WTC11 (cell line): ENCODE measurements around the gene RNF152. TPM values are rescaled to one million over a fixed set of nuclear protein-coding genes. Genes with fewer than 3 reads are reported as not detected.
A peak's percentile ranks its signal among the peaks of the same experiment; 100 is the strongest.

Experiments used
- ATAC-seq: fragments of 200-7000 bp; cut with Tn5 transposase; 2 replicates; pipeline ENCODE4 v1.10.0; 2021; ENCODE audit warnings: mild to moderate bottlenecking, moderate library complexity
- CTCF ChIA-PET: fragments of 300-600 bp; sonication (Branson Sonifier 250); formaldehyde crosslinking; loops from one replicate; lab custom pipeline; 2021; ENCODE audit warnings: antibody characterized with exemption; lab: Charles Lee
- POLR2A ChIA-PET: fragments of 350-600 bp; sonication (Branson Sonifier 250); formaldehyde crosslinking; loops from one replicate; lab custom pipeline; 2021; ENCODE audit warnings: antibody characterized with exemption; lab: Charles Lee
- DNase-seq: peaks from one replicate; pipeline ENCODE4 v3.0.0; 2021; ENCODE audit warnings: low spot score
- H3K27ac Mint-ChIP-seq: 2 replicates; pipeline ENCODE4 v1.8.0; 2021; ENCODE audit warnings: mixed read lengths
- H3K27me3 Mint-ChIP-seq: 2 replicates; pipeline ENCODE4 v1.8.0; 2021; ENCODE audit warnings: low read depth, mild to moderate bottlenecking, moderate library complexity, mixed read lengths
- H3K36me3 Mint-ChIP-seq: 2 replicates; pipeline ENCODE4 v1.8.0; 2021; ENCODE audit warnings: mixed read lengths
- H3K4me1 Mint-ChIP-seq: 2 replicates; pipeline ENCODE4 v1.8.0; 2022; ENCODE audit warnings: mixed read lengths
- H3K4me3 Mint-ChIP-seq: 2 replicates; pipeline ENCODE4 v1.8.0; 2021; ENCODE audit warnings: mild to moderate bottlenecking, moderate library complexity, mixed read lengths
- H3K9me3 Mint-ChIP-seq: 2 replicates; pipeline ENCODE4 v1.8.0; 2021; ENCODE audit warnings: mixed read lengths
- CREM ChIP-seq: sonication (generic); formaldehyde crosslinking; IDR thresholded peaks from 2 replicates; pipeline ENCODE4 v1.8.1; 2022; ENCODE audit warnings: mild to moderate bottlenecking, missing genetic modification reagents, moderate library complexity
- EMX1 ChIP-seq: fragments of 250-450 bp; sonication (Bioruptor Pico); IDR thresholded peaks from 2 replicates; pipeline ENCODE4 v1.8.0; 2021; ENCODE audit warnings: mild to moderate bottlenecking
- FOXJ3 ChIP-seq: sonication (generic); formaldehyde crosslinking; IDR thresholded peaks from 2 replicates; pipeline ENCODE4 v1.9.0; 2021; ENCODE audit warnings: missing genetic modification reagents, mild to moderate bottlenecking, borderline replicate concordance
- FOXP1 ChIP-seq: sonication (generic); formaldehyde crosslinking; IDR thresholded peaks from 2 replicates; pipeline ENCODE4 v1.8.0; 2022; ENCODE audit warnings: missing genetic modification reagents, mild to moderate bottlenecking, moderate library complexity, borderline replicate concordance
- IRF2 ChIP-seq: sonication (generic); formaldehyde crosslinking; IDR thresholded peaks from 2 replicates; pipeline ENCODE4 v1.8.0; 2022; ENCODE audit warnings: low read depth, missing genetic modification reagents, borderline replicate concordance
- JAZF1 ChIP-seq: fragments of 250-450 bp; sonication (Bioruptor Pico); IDR thresholded peaks from 2 replicates; pipeline ENCODE4 v1.9.0; 2021; ENCODE audit warnings: moderate library complexity, mild to moderate bottlenecking, inconsistent platforms
- JUN ChIP-seq: sonication (generic); formaldehyde crosslinking; IDR thresholded peaks from 2 replicates; pipeline ENCODE4 v1.8.0; 2023; ENCODE audit warnings: mild to moderate bottlenecking, missing genetic modification reagents
- NFATC4 ChIP-seq: fragments of 250-450 bp; sonication (Bioruptor Pico); IDR thresholded peaks from 2 replicates; pipeline ENCODE4 v1.9.0; 2021; ENCODE audit warnings: mild to moderate bottlenecking
- NR1H2 ChIP-seq: sonication (generic); formaldehyde crosslinking; IDR thresholded peaks from 2 replicates; pipeline ENCODE4 v1.9.0; 2021; ENCODE audit warnings: mild to moderate bottlenecking, moderate library complexity, missing genetic modification reagents
- NR2C2 ChIP-seq: sonication (generic); formaldehyde crosslinking; IDR thresholded peaks from 2 replicates; pipeline ENCODE4 v1.8.0; 2022; ENCODE audit warnings: mild to moderate bottlenecking, missing genetic modification reagents
- NR3C1 ChIP-seq: sonication (generic); formaldehyde crosslinking; conservative IDR thresholded peaks from 2 replicates; pipeline ENCODE4 v1.8.1; 2023; ENCODE audit warnings: low read depth, mild to moderate bottlenecking, missing genetic modification reagents
- RORB ChIP-seq: fragments of 250-450 bp; sonication (Bioruptor Pico); IDR thresholded peaks from 2 replicates; pipeline ENCODE4 v1.9.0; 2021; ENCODE audit warnings: mild to moderate bottlenecking
- TCF7 ChIP-seq: sonication (generic); formaldehyde crosslinking; IDR thresholded peaks from 2 replicates; pipeline ENCODE4 v1.8.0; 2022; ENCODE audit warnings: mild to moderate bottlenecking, low read depth, missing genetic modification reagents, moderate library complexity
- ZNF121 ChIP-seq: sonication (generic); formaldehyde crosslinking; IDR thresholded peaks from 2 replicates; pipeline ENCODE4 v1.8.0; 2023; ENCODE audit warnings: missing genetic modification reagents
- ZNF317 ChIP-seq: sonication (generic); formaldehyde crosslinking; IDR thresholded peaks from 2 replicates; pipeline ENCODE4 v1.8.1; 2023; ENCODE audit warnings: low read depth, mild to moderate bottlenecking, moderate library complexity, missing genetic modification reagents, borderline replicate concordance
- ZNF396 ChIP-seq: fragments of 250-450 bp; sonication (Bioruptor Pico); IDR thresholded peaks from 2 replicates; pipeline ENCODE4 v1.8.0; 2021; ENCODE audit warnings: mild to moderate bottlenecking, moderate library complexity, borderline replicate concordance
- ZNF416 ChIP-seq: fragments of 250-450 bp; sonication (Bioruptor Pico); IDR thresholded peaks from 2 replicates; pipeline ENCODE4 v1.9.0; 2021; ENCODE audit warnings: mild to moderate bottlenecking, inconsistent platforms
- total RNA-seq: library from RNA; stranded (reverse); gene quantifications from 3 replicates; pipeline ENCODE4 v1.2.3, GENCODE V29; 2021
- TF ChIP-seq, protein P1 (sequence below): sonication (generic); formaldehyde crosslinking; IDR thresholded peaks from 2 replicates; pipeline ENCODE4 v1.8.0; 2022; ENCODE audit warnings: mild to moderate bottlenecking, missing genetic modification reagents
- TF ChIP-seq, protein P2 (sequence below): sonication (generic); formaldehyde crosslinking; IDR thresholded peaks from 2 replicates; pipeline ENCODE4 v1.8.0; 2022; ENCODE audit warnings: mild to moderate bottlenecking, missing genetic modification reagents
- TF ChIP-seq, protein P3 (sequence below): sonication (generic); formaldehyde crosslinking; IDR thresholded peaks from 2 replicates; pipeline ENCODE4 v1.8.1; 2023; ENCODE audit warnings: mild to moderate bottlenecking, missing genetic modification reagents
- TF ChIP-seq, protein P4 (sequence below): sonication (generic); formaldehyde crosslinking; IDR thresholded peaks from 2 replicates; pipeline ENCODE4 v1.8.1; 2023; ENCODE audit warnings: mild to moderate bottlenecking, moderate library complexity, missing genetic modification reagents
- TF ChIP-seq, protein P5 (sequence below): sonication (generic); formaldehyde crosslinking; IDR thresholded peaks from 2 replicates; pipeline ENCODE4 v1.8.1; 2022; ENCODE audit warnings: low read depth, mild to moderate bottlenecking, moderate library complexity, missing genetic modification reagents, borderline replicate concordance
- TF ChIP-seq, protein P6 (sequence below): sonication (generic); formaldehyde crosslinking; IDR thresholded peaks from 2 replicates; pipeline ENCODE4 v1.8.1; 2023; ENCODE audit warnings: mild to moderate bottlenecking, missing genetic modification reagents, moderate library complexity
- TF ChIP-seq, protein P7 (sequence below): sonication (generic); formaldehyde crosslinking; IDR thresholded peaks from 2 replicates; pipeline ENCODE4 v1.8.1; 2023; ENCODE audit warnings: mild to moderate bottlenecking, missing genetic modification reagents

Gene RNF152
- total RNA-seq, 1 experiment from 2014 or later, result 3.7 TPM

DNA sequence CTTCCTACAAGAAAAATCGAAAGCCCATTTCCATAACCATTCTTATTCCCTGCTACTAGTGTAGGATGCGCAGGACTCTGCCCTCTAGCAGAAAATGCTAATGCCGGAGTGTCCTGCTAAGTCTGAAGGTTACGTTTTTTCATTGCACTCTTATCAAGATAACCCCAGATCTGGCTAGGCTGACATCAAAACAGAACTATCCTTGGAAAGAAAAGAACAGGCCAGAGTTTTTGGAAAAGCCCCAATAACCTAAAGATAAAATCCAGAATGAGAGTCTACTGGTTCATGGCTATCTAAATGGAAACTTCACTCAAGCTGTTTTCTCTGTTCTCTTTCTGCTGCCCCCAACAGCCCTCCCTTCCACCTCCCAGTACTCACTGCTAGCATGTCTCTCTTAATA is 913 bp downstream of the RNF152 start:
- TF ChIP-seq, protein P1, sequence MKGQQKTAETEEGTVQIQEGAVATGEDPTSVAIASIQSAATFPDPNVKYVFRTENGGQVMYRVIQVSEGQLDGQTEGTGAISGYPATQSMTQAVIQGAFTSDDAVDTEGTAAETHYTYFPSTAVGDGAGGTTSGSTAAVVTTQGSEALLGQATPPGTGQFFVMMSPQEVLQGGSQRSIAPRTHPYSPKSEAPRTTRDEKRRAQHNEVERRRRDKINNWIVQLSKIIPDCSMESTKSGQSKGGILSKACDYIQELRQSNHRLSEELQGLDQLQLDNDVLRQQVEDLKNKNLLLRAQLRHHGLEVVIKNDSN (CRISPR knock-in tag), result no peak
- TF ChIP-seq IRF2 (CRISPR knock-in tag) (no peak), ZNF396 (no peak), TCF7 (CRISPR knock-in tag) (no peak), NR2C2 (CRISPR knock-in tag) (no peak), ZNF416 (no peak), ZNF317 (CRISPR knock-in tag) (no peak), JUN (CRISPR knock-in tag) (no peak), ZNF121 (CRISPR knock-in tag) (no peak), FOXJ3 (CRISPR knock-in tag) (no peak), JAZF1 (no peak), CREM (CRISPR knock-in tag) (no peak)
- TF ChIP-seq, protein P2, sequence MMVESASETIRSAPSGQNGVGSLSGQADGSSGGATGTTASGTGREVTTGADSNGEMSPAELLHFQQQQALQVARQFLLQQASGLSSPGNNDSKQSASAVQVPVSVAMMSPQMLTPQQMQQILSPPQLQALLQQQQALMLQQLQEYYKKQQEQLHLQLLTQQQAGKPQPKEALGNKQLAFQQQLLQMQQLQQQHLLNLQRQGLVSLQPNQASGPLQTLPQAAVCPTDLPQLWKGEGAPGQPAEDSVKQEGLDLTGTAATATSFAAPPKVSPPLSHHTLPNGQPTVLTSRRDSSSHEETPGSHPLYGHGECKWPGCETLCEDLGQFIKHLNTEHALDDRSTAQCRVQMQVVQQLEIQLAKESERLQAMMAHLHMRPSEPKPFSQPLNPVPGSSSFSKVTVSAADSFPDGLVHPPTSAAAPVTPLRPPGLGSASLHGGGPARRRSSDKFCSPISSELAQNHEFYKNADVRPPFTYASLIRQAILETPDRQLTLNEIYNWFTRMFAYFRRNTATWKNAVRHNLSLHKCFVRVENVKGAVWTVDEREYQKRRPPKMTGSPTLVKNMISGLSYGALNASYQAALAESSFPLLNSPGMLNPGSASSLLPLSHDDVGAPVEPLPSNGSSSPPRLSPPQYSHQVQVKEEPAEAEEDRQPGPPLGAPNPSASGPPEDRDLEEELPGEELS, result no peak
- TF ChIP-seq, protein P3, sequence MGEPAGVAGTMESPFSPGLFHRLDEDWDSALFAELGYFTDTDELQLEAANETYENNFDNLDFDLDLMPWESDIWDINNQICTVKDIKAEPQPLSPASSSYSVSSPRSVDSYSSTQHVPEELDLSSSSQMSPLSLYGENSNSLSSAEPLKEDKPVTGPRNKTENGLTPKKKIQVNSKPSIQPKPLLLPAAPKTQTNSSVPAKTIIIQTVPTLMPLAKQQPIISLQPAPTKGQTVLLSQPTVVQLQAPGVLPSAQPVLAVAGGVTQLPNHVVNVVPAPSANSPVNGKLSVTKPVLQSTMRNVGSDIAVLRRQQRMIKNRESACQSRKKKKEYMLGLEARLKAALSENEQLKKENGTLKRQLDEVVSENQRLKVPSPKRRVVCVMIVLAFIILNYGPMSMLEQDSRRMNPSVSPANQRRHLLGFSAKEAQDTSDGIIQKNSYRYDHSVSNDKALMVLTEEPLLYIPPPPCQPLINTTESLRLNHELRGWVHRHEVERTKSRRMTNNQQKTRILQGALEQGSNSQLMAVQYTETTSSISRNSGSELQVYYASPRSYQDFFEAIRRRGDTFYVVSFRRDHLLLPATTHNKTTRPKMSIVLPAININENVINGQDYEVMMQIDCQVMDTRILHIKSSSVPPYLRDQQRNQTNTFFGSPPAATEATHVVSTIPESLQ, result no peak
- ChIA-PET POLR2A (no interaction called here), CTCF (interaction anchor here (0.6 kb wide), 1 partner anchor 255 kb away, joined by 3 read pairs; no protein-coding TSS in a partner anchor)
- H3K4me1 Mint-ChIP-seq, result peaks cover 23% of the 10 kb centered on the region
- ATAC-seq, result no peak
- H3K27me3 Mint-ChIP-seq, result peaks cover 49% of the 10 kb centered on the region
- H3K36me3 Mint-ChIP-seq, result peaks cover 3% of the 10 kb centered on the region; the same call in 1 of the 2 replicates
- H3K9me3 Mint-ChIP-seq, result no peaks in the 10 kb centered on the region
- DNase-seq, result no peak
- H3K4me3 Mint-ChIP-seq, result peak overlapping the region; percentile 80
- no peak overlapping the region for H3K27ac Mint-ChIP-seq

DNA sequence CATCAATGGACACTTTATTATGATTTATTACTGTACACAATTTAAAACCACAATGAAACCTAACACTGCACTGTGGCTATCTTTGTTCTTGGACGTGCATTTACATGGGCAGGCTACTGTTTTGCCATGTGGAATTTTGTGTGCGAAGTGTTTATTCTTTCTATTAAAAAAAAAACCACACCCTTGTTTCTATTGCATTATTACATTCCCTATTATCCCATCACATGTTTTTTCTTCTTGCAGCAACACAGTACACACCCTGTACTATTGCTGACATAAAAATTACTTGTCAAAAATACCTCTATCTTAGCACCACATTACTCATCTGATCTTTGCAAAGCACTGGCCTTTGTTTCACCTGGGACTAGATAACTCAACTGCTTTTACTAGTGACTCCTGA is 1.5 kb downstream of the RNF152 start:
- ATAC-seq (no peak), DNase-seq (no peak)
- Mint-ChIP-seq H3K36me3 (peaks cover 3% of the 10 kb centered on the region; the same call in 1 of the 2 replicates), H3K27me3 (peaks cover 42% of the 10 kb centered on the region), H3K27ac (no peak overlapping the region), H3K9me3 (no peaks in the 10 kb centered on the region), H3K4me1 (peaks cover 23% of the 10 kb centered on the region)
- POLR2A ChIA-PET, result no interaction called here
- CTCF ChIA-PET, result interaction anchor here (0.6 kb wide), 1 partner anchor 296 kb away, joined by 3 read pairs; the partner anchor contains the start of genes PIGN and RELCH
- TF ChIP-seq, protein P4, sequence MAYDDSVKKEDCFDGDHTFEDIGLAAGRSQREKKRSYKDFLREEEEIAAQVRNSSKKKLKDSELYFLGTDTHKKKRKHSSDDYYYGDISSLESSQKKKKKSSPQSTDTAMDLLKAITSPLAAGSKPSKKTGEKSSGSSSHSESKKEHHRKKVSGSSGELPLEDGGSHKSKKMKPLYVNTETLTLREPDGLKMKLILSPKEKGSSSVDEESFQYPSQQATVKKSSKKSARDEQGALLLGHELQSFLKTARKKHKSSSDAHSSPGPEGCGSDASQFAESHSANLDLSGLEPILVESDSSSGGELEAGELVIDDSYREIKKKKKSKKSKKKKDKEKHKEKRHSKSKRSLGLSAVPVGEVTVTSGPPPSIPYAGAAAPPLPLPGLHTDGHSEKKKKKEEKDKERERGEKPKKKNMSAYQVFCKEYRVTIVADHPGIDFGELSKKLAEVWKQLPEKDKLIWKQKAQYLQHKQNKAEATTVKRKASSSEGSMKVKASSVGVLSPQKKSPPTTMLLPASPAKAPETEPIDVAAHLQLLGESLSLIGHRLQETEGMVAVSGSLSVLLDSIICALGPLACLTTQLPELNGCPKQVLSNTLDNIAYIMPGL (CRISPR knock-in tag), result no peak
- TF ChIP-seq NR3C1 (no peak), CREM (CRISPR knock-in tag) (no peak), RORB (CRISPR knock-in tag) (no peak), NR1H2 (CRISPR knock-in tag) (no peak), EMX1 (no peak), NFATC4 (no peak), FOXP1 (no peak)
- TF ChIP-seq, protein P5, sequence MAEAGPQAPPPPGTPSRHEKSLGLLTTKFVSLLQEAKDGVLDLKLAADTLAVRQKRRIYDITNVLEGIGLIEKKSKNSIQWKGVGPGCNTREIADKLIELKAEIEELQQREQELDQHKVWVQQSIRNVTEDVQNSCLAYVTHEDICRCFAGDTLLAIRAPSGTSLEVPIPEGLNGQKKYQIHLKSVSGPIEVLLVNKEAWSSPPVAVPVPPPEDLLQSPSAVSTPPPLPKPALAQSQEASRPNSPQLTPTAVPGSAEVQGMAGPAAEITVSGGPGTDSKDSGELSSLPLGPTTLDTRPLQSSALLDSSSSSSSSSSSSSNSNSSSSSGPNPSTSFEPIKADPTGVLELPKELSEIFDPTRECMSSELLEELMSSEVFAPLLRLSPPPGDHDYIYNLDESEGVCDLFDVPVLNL (CRISPR knock-in tag), result no peak
- TF ChIP-seq, protein P6, sequence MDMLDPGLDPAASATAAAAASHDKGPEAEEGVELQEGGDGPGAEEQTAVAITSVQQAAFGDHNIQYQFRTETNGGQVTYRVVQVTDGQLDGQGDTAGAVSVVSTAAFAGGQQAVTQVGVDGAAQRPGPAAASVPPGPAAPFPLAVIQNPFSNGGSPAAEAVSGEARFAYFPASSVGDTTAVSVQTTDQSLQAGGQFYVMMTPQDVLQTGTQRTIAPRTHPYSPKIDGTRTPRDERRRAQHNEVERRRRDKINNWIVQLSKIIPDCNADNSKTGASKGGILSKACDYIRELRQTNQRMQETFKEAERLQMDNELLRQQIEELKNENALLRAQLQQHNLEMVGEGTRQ (CRISPR knock-in tag), result no peak
- TF ChIP-seq, protein P3, result no peak
- TF ChIP-seq, protein P7, sequence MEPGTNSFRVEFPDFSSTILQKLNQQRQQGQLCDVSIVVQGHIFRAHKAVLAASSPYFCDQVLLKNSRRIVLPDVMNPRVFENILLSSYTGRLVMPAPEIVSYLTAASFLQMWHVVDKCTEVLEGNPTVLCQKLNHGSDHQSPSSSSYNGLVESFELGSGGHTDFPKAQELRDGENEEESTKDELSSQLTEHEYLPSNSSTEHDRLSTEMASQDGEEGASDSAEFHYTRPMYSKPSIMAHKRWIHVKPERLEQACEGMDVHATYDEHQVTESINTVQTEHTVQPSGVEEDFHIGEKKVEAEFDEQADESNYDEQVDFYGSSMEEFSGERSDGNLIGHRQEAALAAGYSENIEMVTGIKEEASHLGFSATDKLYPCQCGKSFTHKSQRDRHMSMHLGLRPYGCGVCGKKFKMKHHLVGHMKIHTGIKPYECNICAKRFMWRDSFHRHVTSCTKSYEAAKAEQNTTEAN (CRISPR knock-in tag), result no peak
- TF ChIP-seq, all 79 proteins: peak for 0
- no peak overlapping the region for H3K4me3 Mint-ChIP-seq
